Subcutaneous adipose tissue (tissue), 4 donors: ENCODE measurements around the gene NPAT. TPM values are rescaled to one million over a fixed set of nuclear protein-coding genes. Genes with fewer than 3 reads are reported as not detected.

Experiments used
- CTCF ChIP-seq: fragments of 450-650 bp; IDR thresholded peaks from one replicate; pipeline ENCODE4 v1.5.1; 2016; ENCODE audit warnings: low read depth, mild to moderate bottlenecking, control low read depth, antibody characterized with exemption, moderate library complexity
- total RNA-seq, 4 donors: library from RNA; depleted of rRNA; stranded (reverse); fragments of >200 nt; gene quantifications; one replicate each; pipeline ENCODE4 v1.1.0, GENCODE V29; 2016

NPAT gene
- total RNA-seq, 4 donors from 2014 or later: 16.1 to 22.8 (median 20.6) TPM

GRCh38 chr11:108206171-108206570, 16.3 kb downstream of the NPAT start:
- TF ChIP-seq CTCF: no peak

GRCh38 chr11:108204929-108205499, 17.4 kb downstream of the NPAT start:
- TF ChIP-seq CTCF: no peak

GRCh38 chr11:108204376-108204775, 18.1 kb downstream of the NPAT start:
- no peak for TF ChIP-seq CTCF

GRCh38 chr11:108203075-108203474, 19.4 kb downstream of the NPAT start:
- TF ChIP-seq CTCF: no peak

GRCh38 chr11:108199446-108200321, 22.8 kb downstream of the NPAT start:
- TF ChIP-seq CTCF: no peak

- no peak for TF ChIP-seq CTCF
These were observed 23.6 kb downstream of the NPAT start for GRCh38 chr11:108198833-108199232.

- no peak for TF ChIP-seq CTCF
These were observed 25.1 kb downstream of the NPAT start for GRCh38 chr11:108197351-108197750.
